ENCODE data around the gene HOXC6.
"Not testable (repeated sequence)": the region's sequence is repeated elsewhere in the genome, so short reads cannot be mapped to it uniquely, and the experiment has no call there.

The HOXC6 gene

DNA sequence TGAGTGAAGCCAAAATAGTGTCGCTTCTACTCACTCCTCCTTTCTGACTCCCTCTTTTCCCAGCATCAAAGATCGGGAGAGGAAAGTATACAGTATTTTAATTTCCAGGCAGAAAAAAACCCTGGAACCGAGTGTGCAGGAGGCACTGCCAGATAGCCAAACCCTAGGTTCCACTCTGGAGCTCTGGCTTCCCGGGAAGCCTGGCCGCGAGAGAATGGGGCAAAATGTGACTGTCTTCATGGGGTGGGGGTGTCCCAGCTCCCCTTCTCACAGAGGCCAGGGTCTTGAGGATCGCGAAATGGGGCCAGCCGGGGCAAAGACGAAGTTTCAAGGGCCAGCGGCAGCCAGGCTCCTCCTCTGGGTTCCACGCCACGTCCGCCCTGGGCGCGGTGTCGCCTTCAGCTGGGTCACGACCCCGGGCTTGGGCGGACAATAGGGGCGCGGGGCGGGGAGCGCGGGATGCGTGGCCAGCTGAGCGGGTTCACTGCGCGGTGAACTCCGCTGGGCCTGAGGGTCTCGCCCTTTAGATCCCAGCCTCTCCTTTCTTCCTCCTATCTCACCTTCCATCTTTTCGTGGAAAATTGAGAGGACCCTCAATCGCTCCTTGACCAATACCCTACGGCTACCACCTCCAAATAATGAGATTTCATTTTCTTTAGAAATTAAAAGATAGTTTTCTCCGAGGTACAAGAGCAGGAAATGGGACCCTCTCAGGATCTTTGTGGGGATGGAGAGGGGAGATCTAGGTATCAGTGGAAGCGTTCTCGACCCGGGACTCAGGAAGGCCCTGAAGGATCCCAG is 32.1 kb downstream of the HOXC6 start:
- DNase-seq = no peak

GRCh38 chr12:54060975-54061778 is 32.9 kb downstream of the HOXC6 start:
- DNase-seq = no peak

DNA sequence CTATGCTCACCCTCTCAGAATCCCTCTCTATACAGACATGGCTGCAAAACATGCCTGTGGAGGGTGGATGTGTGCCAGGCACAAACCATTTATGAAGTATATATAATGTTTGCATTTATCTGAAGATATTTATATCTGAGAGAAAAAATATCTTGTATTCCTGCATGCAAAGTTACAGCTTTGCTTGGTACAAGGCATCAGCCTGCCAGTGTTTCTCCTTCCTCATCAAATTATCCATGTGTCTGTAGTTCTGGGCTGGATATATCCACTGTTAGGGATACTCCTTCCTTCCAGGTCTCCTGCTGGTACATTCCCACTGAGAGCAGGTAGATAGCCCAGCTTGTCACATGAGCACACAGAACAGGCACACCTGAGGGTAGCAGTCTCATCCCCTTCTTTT is 37.4 kb downstream of the HOXC6 start:
- no peak for DNase-seq

- DNase-seq = no peak
Measured at GRCh38 chr12:54066408-54066807, 38.2 kb downstream of the HOXC6 start.

DNA sequence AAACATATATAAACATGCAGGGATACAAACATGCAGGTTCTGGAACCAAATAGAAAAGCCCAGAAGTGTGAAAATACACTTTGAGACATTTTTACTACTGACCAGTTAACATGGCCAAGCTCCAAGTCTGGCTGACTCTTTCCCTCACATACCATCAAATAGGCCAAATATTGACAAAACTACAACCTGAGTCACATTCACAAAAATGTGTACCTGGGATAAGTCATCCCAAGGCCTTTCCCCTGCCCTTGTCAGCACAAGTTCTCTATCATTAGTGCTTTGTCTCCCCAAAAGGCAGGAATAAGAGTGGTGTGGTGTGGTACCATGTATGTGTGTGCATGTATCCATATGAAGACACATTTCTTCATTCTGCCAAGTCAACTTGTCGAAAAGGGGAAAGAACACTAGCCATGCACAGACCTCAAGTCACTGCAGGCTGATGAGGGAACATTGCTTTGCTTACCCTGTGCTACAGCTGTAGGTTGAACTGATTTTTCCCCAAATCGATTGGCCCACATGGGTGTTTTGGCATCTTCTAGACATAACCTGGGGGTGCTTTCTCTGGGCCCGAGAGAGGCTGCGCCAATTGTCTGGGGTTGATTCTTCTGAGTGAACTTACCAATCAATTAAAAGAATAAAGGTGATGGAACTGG is 40.3 kb downstream of the HOXC6 start:
- DNase-seq = no peak

DNA sequence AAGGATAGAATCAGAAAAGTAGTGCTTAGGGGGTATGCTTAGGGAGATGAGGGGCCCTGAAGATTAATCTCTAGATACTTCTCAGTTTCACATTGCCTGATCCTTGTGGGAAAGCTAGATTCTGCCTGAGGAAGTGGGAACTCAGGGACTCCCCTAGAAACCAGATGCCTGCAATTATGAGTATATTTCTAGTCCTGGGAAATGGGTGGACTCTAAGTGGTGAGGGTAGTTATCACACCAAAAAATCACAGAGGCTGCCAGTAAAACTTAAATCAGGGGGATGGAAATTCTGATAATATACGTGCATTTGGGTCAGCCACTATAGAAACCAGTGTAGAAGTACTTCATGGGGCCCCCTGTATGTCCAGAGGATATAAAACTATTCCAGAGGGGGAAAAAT is 43.7 kb downstream of the HOXC6 start:
- no peak for DNase-seq

DNA sequence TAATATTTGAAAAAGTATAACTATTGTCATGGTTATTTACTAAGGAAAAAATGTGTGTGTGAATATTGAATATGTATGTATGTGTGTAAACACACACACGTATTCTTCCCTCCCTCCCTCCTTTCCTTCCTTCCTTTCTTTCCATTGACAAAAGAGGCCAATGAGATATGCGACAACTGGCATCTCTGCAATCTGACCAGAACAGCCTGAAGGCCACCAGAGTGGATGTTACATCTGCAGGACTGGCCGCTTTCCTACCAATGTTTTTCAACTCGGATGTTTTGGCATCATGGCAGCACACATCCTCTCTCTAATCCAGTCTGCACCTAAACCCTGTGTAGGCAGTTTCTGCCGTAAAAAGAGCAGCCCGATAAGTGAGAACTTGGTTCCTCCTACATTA is 46.1 kb downstream of the HOXC6 start:
- DNase-seq = no peak

- no peak for DNase-seq
Measured at GRCh38 chr12:54075409-54075808, 47.2 kb downstream of the HOXC6 start.

- no peak for DNase-seq
Measured at GRCh38 chr12:54075974-54076373, 47.7 kb downstream of the HOXC6 start.

GRCh38 chr12:54077843-54078242 is 49.6 kb downstream of the HOXC6 start:
- not testable (repeated sequence) for DNase-seq

DNA sequence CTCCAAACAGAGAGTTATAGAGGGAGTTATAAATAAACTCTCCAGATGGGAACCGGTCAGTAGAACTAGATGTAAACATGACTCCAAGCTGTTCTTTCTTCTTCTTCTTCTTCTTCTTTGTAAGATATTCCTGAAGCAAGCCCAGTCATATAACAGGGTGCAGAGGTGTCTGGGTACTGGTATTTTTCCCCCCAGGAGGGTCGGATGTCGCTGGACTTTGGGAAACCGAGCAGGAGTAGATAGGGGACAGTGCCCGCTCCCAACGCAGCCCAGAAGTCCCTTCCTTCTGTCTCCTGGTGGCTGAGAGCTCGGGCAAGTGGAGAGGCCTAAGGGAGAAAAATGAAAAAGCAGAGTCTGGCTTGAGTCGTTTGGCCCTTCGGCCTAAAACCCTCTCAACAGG is 50.9 kb downstream of the HOXC6 start:
- DNase-seq = not testable (repeated sequence)

Data from DMS79 treated with DMSO at 0.1 percent for 48 hours (cell line).